HFFc6 (cell line): ENCODE data around the gene PKDREJ. TPM values are rescaled to one million over a fixed set of nuclear protein-coding genes. Genes with fewer than 3 reads are reported as not detected.

ENCODE experiments used
- DNase-seq: peaks from one replicate; pipeline ENCODE4 v3.0.0-alpha.2; 2018
- H3K27ac Mint-ChIP-seq: 2 replicates; pipeline ENCODE4 v1.8.0; 2020; ENCODE audit warnings: mild to moderate bottlenecking, mixed read lengths
- H3K27me3 Mint-ChIP-seq: 2 replicates; pipeline ENCODE4 v1.8.0; 2021; ENCODE audit warnings: mild to moderate bottlenecking, moderate library complexity, mixed read lengths; ENCODE audit not compliant: insufficient read depth
- H3K36me3 Mint-ChIP-seq: 2 replicates; pipeline ENCODE4 v1.8.0; 2021; ENCODE audit warnings: low read depth, mixed read lengths
- H3K4me1 Mint-ChIP-seq: 2 replicates; pipeline ENCODE4 v1.8.0; 2020; ENCODE audit warnings: low read depth, mixed read lengths
- H3K4me3 Mint-ChIP-seq: 2 replicates; pipeline ENCODE4 v1.8.0; 2020; ENCODE audit warnings: mild to moderate bottlenecking, moderate library complexity, mixed read lengths
- H3K9me3 Mint-ChIP-seq: 2 replicates; pipeline ENCODE4 v1.8.0; 2020; ENCODE audit warnings: mild to moderate bottlenecking, mixed read lengths
- CTCF ChIP-seq: fragments of 200-600 bp; sonication (generic); IDR thresholded peaks from 2 replicates; pipeline ENCODE4 v1.5.0; 2021; ENCODE audit warnings: antibody characterized with exemption, mild to moderate bottlenecking
- total RNA-seq, 6 experiments: library from RNA; stranded (reverse); fragmentation: NEBNext Ultra II Directional; extraction: Animal tissue kit (Norgen Biotek cat#: 25700); gene quantifications; 2 replicates in 1 of 6; 3 replicates in 5 of 6; pipeline ENCODE4 v1.2.3, GENCODE V29; 2021

The PKDREJ gene
- total RNA-seq, 6 experiments from 2014 or later: not detected

- Mint-ChIP-seq H3K36me3 (peaks cover 59% of the 10 kb centered on the region), H3K4me1 (no peaks in the 10 kb centered on the region), H3K27ac (no peak overlapping the region), H3K27me3 (no peaks in the 10 kb centered on the region), H3K4me3 (no peak overlapping the region), H3K9me3 (peaks cover 26% of the 10 kb centered on the region)
- no peak for TF ChIP-seq CTCF
- DNase-seq: no peak
Observed at GRCh38 chr22:46209262-46209661, 53.9 kb downstream of the PKDREJ start.

Other genes with a start within 250 kb of the PKDREJ start
- 10 to 100 TPM; 14.1 to 16.0 (median 15.1) TPM for gene PPARA, start 112.8 kb downstream of the PKDREJ start, total RNA-seq
- gene CDPF1, start 13.1 kb downstream of the PKDREJ start, total RNA-seq: 1 to 10 TPM; 6.4 to 9.3 (median 7.6) TPM
- gene TTC38, start 4.7 kb upstream of the PKDREJ start, total RNA-seq: 10 to 100 TPM; 31.2 to 38.6 (median 36.6) TPM
- gene GTSE1, start 33.5 kb upstream of the PKDREJ start, total RNA-seq: 10 to 100 TPM; 12.4 to 30.5 (median 27.9) TPM
- 10 to 100 TPM; 26.4 to 36.4 (median 32.4) TPM for gene TRMU, start 72.4 kb upstream of the PKDREJ start, total RNA-seq